ENCODE results near the gene TNFAIP8. TPM values are rescaled to one million over a fixed set of nuclear protein-coding genes. Genes with fewer than 3 reads are reported as not detected.
"Not testable (repeated sequence)": the region's sequence is repeated elsewhere in the genome, so short reads cannot be mapped to it uniquely, and the experiment has no call there.

Gene TNFAIP8
- total RNA-seq, 1 donor from 2014 or later, result 3.2 TPM

GRCh38 chr5:119418606-119419100 is 62.8 kb downstream of the TNFAIP8 start:
- Histone ChIP-seq H3K4me1 (no peaks in the 10 kb centered on the region), H3K27ac (replicated peaks) (no peak overlapping the region), H3K36me3 (no peaks in the 10 kb centered on the region), H3K4me3 (no peak overlapping the region), H3K9me3 (replicated peaks) (no peaks in the 10 kb centered on the region), H3K27me3 (ENCODE audit: low read depth) (no peaks in the 10 kb centered on the region)
- intact Hi-C loops (cut with micrococcal nuclease), result loop anchor here (10.0 kb wide), 1 partner anchor 134 kb away; no protein-coding TSS in a partner anchor
- DNase-seq, result no peak
- TF ChIP-seq, protein P1, sequence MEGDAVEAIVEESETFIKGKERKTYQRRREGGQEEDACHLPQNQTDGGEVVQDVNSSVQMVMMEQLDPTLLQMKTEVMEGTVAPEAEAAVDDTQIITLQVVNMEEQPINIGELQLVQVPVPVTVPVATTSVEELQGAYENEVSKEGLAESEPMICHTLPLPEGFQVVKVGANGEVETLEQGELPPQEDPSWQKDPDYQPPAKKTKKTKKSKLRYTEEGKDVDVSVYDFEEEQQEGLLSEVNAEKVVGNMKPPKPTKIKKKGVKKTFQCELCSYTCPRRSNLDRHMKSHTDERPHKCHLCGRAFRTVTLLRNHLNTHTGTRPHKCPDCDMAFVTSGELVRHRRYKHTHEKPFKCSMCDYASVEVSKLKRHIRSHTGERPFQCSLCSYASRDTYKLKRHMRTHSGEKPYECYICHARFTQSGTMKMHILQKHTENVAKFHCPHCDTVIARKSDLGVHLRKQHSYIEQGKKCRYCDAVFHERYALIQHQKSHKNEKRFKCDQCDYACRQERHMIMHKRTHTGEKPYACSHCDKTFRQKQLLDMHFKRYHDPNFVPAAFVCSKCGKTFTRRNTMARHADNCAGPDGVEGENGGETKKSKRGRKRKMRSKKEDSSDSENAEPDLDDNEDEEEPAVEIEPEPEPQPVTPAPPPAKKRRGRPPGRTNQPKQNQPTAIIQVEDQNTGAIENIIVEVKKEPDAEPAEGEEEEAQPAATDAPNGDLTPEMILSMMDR (IDR thresholded peaks at IDR 0.05; ENCODE audit: borderline replicate concordance), result no peak

GRCh38 chr5:119420169-119420568 is 64.3 kb downstream of the TNFAIP8 start:
- DNase-seq, result no peak
- intact Hi-C loops (cut with micrococcal nuclease), result no loop called here
- TF ChIP-seq, protein P1 (IDR thresholded peaks at IDR 0.05; ENCODE audit: borderline replicate concordance), result no peak
- no peaks in the 10 kb centered on the region for H3K9me3 ChIP-seq (replicated peaks)
- H3K4me1 ChIP-seq, result no peaks in the 10 kb centered on the region
- H3K4me3 ChIP-seq, result no peak overlapping the region
- no peaks in the 10 kb centered on the region for H3K27me3 ChIP-seq (ENCODE audit: low read depth)
- no peak overlapping the region for H3K27ac ChIP-seq (replicated peaks)
- H3K36me3 ChIP-seq, result no peaks in the 10 kb centered on the region

DNA sequence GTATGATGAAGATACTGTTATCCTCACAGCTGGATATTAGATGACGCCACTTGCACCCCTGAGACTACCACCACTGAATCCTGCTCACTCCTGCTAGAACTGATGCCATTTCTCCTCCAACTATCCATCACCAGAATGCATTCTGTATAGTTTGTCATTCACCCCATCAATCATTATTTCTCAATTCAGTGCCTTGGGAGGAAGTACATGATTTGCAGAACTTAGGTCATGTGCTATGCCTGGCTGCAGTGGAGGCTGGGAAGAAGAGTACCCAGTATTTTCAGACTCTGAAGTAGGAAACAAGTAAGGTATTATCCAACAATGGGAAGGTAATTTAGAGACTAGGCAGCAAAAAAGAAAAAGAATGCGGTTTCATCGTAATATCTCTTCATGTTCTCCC is 70.2 kb downstream of the TNFAIP8 start:
- Histone ChIP-seq H3K4me1 (no peaks in the 10 kb centered on the region), H3K27me3 (ENCODE audit: low read depth) (no peaks in the 10 kb centered on the region), H3K9me3 (replicated peaks) (no peaks in the 10 kb centered on the region), H3K36me3 (no peaks in the 10 kb centered on the region), H3K4me3 (no peak overlapping the region), H3K27ac (replicated peaks) (no peak overlapping the region)
- DNase-seq, result no peak
- intact Hi-C loops (cut with micrococcal nuclease), result no loop called here
- TF ChIP-seq, protein P1 (IDR thresholded peaks at IDR 0.05; ENCODE audit: borderline replicate concordance), result no peak

DNA sequence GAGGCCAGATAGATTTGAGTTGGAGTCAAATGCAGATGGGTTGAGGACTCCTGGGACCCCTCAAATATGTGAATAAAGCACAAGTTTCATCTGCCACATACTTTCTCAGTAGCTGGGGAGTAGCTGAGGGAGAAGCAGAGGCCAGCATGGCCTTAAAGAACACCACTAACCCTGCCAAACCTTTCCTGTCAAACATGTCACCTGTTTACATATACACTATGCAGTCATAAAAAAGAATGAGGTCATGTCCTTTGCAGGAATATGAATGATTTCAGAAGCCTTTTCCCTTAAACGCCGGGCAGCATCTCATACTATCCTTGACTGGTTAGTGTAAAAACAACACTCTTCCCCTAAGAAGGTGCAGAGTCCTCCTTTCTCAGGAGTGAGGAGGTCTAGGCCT is 71.2 kb downstream of the TNFAIP8 start:
- Histone ChIP-seq H3K36me3 (no peaks in the 10 kb centered on the region), H3K27me3 (ENCODE audit: low read depth) (no peaks in the 10 kb centered on the region), H3K4me3 (no peak overlapping the region), H3K9me3 (replicated peaks) (peaks cover 8% of the 10 kb centered on the region), H3K27ac (replicated peaks) (no peak overlapping the region), H3K4me1 (no peaks in the 10 kb centered on the region)
- no peak for DNase-seq
- TF ChIP-seq, protein P1 (IDR thresholded peaks at IDR 0.05; ENCODE audit: borderline replicate concordance), result no peak
- intact Hi-C loops (cut with micrococcal nuclease), result no loop called here

DNA sequence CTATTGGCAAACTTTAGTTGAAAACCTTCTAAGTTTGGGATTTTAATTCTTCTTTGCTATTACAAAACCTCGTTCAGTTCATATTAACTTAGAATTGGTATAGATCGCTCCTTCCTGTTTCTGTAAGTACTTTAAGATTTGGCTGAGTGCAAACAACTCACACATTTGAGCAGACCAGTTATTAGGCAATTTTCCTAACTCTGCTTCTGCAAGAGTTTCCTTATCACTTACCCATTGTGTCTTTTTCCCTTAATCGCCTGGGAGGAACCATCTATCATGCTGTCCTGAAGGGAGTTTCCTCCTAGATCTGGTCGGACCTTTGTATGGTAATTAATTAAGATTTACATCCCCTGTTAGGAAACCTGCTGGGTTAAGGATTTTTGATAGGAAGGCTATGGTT is 71.8 kb downstream of the TNFAIP8 start:
- intact Hi-C loops (cut with micrococcal nuclease), result not testable (repeated sequence)

GRCh38 chr5:119428166-119428565 is 72.3 kb downstream of the TNFAIP8 start:
- DNase-seq; H3K4me1 ChIP-seq; H3K27me3 ChIP-seq (ENCODE audit: low read depth); intact Hi-C loops (cut with micrococcal nuclease); H3K36me3 ChIP-seq; H3K27ac ChIP-seq (replicated peaks); H3K4me3 ChIP-seq: not testable (repeated sequence)
- peaks cover 19% of the 10 kb centered on the region for H3K9me3 ChIP-seq (replicated peaks)

More for the DNA sequence above, 71.8 kb downstream of the TNFAIP8 start:
- DNase-seq; H3K4me1 ChIP-seq; H3K36me3 ChIP-seq; H3K27me3 ChIP-seq (ENCODE audit: low read depth); H3K4me3 ChIP-seq; H3K27ac ChIP-seq (replicated peaks): not testable (repeated sequence)
- H3K9me3 ChIP-seq (replicated peaks), result peaks cover 14% of the 10 kb centered on the region

DNA sequence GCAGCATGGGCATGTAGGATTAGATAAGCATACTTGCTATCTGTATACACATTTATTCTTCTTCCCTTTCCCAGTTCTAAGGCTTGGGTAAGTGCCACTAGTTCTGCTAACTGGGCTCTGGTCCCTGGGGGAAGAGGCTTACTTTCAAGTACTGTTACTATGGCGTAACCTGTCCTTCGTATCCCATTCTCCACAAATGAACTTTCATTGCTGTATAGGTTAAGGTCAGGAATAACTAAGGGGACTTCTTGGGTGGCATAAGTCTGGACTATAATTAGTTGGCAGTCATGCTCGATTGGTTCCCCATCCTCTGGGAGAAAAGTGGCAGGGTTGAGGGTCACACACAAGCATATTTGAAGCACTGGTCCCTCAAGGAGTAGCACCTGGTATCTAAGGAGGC is 72.8 kb downstream of the TNFAIP8 start:
- peaks cover 20% of the 10 kb centered on the region for H3K9me3 ChIP-seq (replicated peaks)
- DNase-seq; H3K4me3 ChIP-seq; H3K27me3 ChIP-seq (ENCODE audit: low read depth); intact Hi-C loops (cut with micrococcal nuclease); H3K4me1 ChIP-seq; H3K36me3 ChIP-seq; H3K27ac ChIP-seq (replicated peaks): not testable (repeated sequence)

DNA sequence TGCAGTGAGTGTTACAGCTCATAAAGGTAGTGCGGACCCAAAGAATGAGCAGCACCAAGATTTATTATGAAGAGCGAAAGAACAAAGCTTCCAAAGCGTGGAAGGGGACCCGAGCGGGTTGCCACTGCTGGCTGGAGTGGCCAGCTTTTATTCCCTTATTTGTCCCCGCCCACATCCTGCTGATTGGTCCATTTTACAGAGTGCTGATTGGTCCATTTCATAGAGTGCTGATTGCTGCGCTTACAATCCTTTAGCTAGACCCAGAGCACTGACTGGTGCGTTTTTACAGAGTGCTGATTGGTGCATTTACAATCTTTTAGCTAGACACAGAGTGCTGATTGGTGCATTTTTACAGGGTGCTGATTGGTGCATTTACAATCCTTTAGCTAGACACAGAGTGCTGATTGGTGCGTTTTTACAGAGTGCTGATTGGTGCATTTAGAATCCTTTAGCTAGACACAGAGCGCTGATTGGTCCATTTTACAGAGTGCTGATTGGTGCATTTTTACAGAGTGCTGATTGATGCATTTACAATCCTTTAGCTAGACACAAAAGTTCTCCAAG is 76.9 kb downstream of the TNFAIP8 start:
- Histone ChIP-seq H3K9me3 (replicated peaks) (peaks cover 23% of the 10 kb centered on the region), H3K27me3 (ENCODE audit: low read depth) (peaks cover 21% of the 10 kb centered on the region)
- H3K4me1 ChIP-seq; intact Hi-C loops (cut with micrococcal nuclease); DNase-seq; H3K36me3 ChIP-seq; H3K27ac ChIP-seq (replicated peaks); H3K4me3 ChIP-seq: not testable (repeated sequence)

Data from left ventricle myocardium inferior (tissue), 1 donor.